GM23338 (cell line): Measurements from ENCODE around the gene TNFRSF21. TPM values are rescaled to one million over a fixed set of nuclear protein-coding genes. Genes with fewer than 3 reads are reported as not detected.

Experiments used
- ATAC-seq: fragments of 200-7000 bp; cut with Tn5 transposase; 3 replicates; pipeline ENCODE4 v1.9.1; 2020
- DNase-seq: peaks from one replicate; pipeline ENCODE4 v3.0.0-alpha.2; 2015; ENCODE audit warnings: low spot score
- H2AFZ ChIP-seq: fragments of 200-600 bp; sonication (generic); 2 replicates; pipeline ENCODE4 v1.8.0; 2016; ENCODE audit warnings: antibody characterized with exemption, mild to moderate bottlenecking, moderate library complexity
- H3F3A ChIP-seq: fragments of 200-600 bp; sonication (generic); replicated peaks from 2 replicates; pipeline ENCODE4 v1.8.0; 2017; ENCODE audit warnings: antibody characterized with exemption, mixed run types, low read depth
- H3K27ac ChIP-seq: fragments of 200-600 bp; sonication (generic); 2 replicates; pipeline ENCODE4 v1.6.1; 2016; ENCODE audit warnings: low read depth
- H3K27me3 ChIP-seq: fragments of 200-600 bp; sonication (generic); 2 replicates; pipeline ENCODE4 v1.8.0; 2016; ENCODE audit warnings: mild to moderate bottlenecking, mixed run types, moderate library complexity; ENCODE audit not compliant: insufficient read depth
- H3K36me3 ChIP-seq: fragments of 200-600 bp; sonication (generic); 2 replicates; pipeline ENCODE4 v1.8.0; 2016; ENCODE audit warnings: mild to moderate bottlenecking; ENCODE audit not compliant: insufficient read depth
- H3K4me1 ChIP-seq: fragments of 200-600 bp; sonication (generic); 2 replicates; pipeline ENCODE4 v1.8.0; 2016; ENCODE audit warnings: mild to moderate bottlenecking, moderate library complexity; ENCODE audit not compliant: insufficient read depth
- H3K4me2 ChIP-seq: fragments of 200-600 bp; sonication (generic); 2 replicates; pipeline ENCODE4 v1.7.1; 2017; ENCODE audit warnings: mixed run types
- H3K4me3 ChIP-seq: fragments of 200-600 bp; sonication (generic); 2 replicates; pipeline ENCODE4 v1.6.1; 2016; ENCODE audit warnings: mixed run types
- H3K79me2 ChIP-seq: fragments of 200-600 bp; sonication (generic); replicated peaks from 2 replicates; pipeline ENCODE4 v1.8.0; 2017; ENCODE audit warnings: mild to moderate bottlenecking; ENCODE audit not compliant: insufficient read depth
- H3K9me2 ChIP-seq: fragments of 200-600 bp; sonication (generic); 2 replicates; pipeline ENCODE4 v1.8.0; 2017; ENCODE audit not compliant: insufficient read depth
- H4K20me1 ChIP-seq: fragments of 200-600 bp; sonication (generic); replicated peaks from 2 replicates; pipeline ENCODE4 v1.8.0; 2017; ENCODE audit warnings: mild to moderate bottlenecking; ENCODE audit not compliant: insufficient read depth
- H3K27ac Mint-ChIP-seq: 2 replicates; pipeline ENCODE4 v1.8.0; 2020; ENCODE audit warnings: inconsistent platforms, mild to moderate bottlenecking, moderate library complexity, mixed read lengths
- H3K27me3 Mint-ChIP-seq: 3 replicates; pipeline ENCODE4 v1.8.0; 2022; ENCODE audit warnings: low read depth, mild to moderate bottlenecking, moderate library complexity, mixed read lengths, inconsistent platforms; ENCODE audit not compliant: insufficient read depth, poor library complexity
- H3K36me3 Mint-ChIP-seq: 3 replicates; pipeline ENCODE4 v1.8.0; 2021; ENCODE audit warnings: low read depth, mild to moderate bottlenecking, inconsistent platforms, moderate library complexity, mixed read lengths
- H3K4me1 Mint-ChIP-seq: 3 replicates; pipeline ENCODE4 v1.8.0; 2020; ENCODE audit warnings: mild to moderate bottlenecking, inconsistent platforms, mixed read lengths
- H3K4me3 Mint-ChIP-seq: 3 replicates; pipeline ENCODE4 v1.8.0; 2021; ENCODE audit warnings: moderate library complexity, mild to moderate bottlenecking, inconsistent platforms, mixed read lengths
- H3K9me3 Mint-ChIP-seq: 3 replicates; pipeline ENCODE4 v1.8.0; 2020; ENCODE audit warnings: moderate library complexity, mild to moderate bottlenecking, inconsistent platforms, mixed read lengths
- CREB1 ChIP-seq: fragments of 250-450 bp; sonication (Bioruptor Pico); IDR thresholded peaks from 2 replicates; pipeline ENCODE4 v1.5.0; 2020; ENCODE audit warnings: low read depth, mild to moderate bottlenecking, moderate library complexity
- CTCF ChIP-seq, 2 experiments: fragments of 200-600 bp in 1 of 2; sonication (generic) in 1 of 2; conservative IDR thresholded peaks; 2 replicates each; pipeline versions ENCODE4 v1.5.1 to v1.6.1; 2016 to 2017; ENCODE audit warnings: antibody characterized with exemption in 2 of 2, low read depth in 2 of 2, mild to moderate bottlenecking in 2 of 2, moderate library complexity in 1 of 2
- ETS1 ChIP-seq: IDR thresholded peaks from 2 replicates; pipeline ENCODE4 v1.6.1; 2016; ENCODE audit warnings: antibody characterized with exemption
- EZH2 ChIP-seq: fragments of 200-600 bp; sonication (generic); IDR thresholded peaks from one replicate; pipeline ENCODE4 v1.8.0; 2017; ENCODE audit warnings: antibody characterized with exemption, mild to moderate bottlenecking, low read depth; ENCODE audit not compliant: unreplicated experiment
- EZH2phosphoT487 ChIP-seq: fragments of 200-600 bp; sonication (generic); IDR thresholded peaks from one replicate; pipeline ENCODE4 v1.8.1; 2018; ENCODE audit warnings: antibody characterized with exemption; ENCODE audit not compliant: unreplicated experiment
- JUNB ChIP-seq: IDR thresholded peaks from one replicate; pipeline ENCODE4 v1.6.1; 2016; ENCODE audit warnings: antibody characterized with exemption; ENCODE audit not compliant: unreplicated experiment
- NANOG ChIP-seq: IDR thresholded peaks from 2 replicates; pipeline ENCODE4 v1.6.1; 2016; ENCODE audit warnings: antibody characterized with exemption, borderline replicate concordance
- POLR2AphosphoS5 ChIP-seq: IDR thresholded peaks from 2 replicates; pipeline ENCODE4 v1.6.1; 2016; ENCODE audit warnings: antibody characterized with exemption, low read depth
- REST ChIP-seq: IDR thresholded peaks from one replicate; pipeline ENCODE4 v1.6.1; 2018; ENCODE audit warnings: antibody characterized with exemption; ENCODE audit not compliant: unreplicated experiment
- STAT1 ChIP-seq: IDR thresholded peaks from one replicate; pipeline ENCODE4 v1.6.1; 2016; ENCODE audit warnings: antibody characterized with exemption; ENCODE audit not compliant: unreplicated experiment
- ZNF114 ChIP-seq: fragments of 250-450 bp; sonication (Bioruptor Pico); IDR thresholded peaks from 2 replicates; pipeline ENCODE4 v1.5.0; 2020; ENCODE audit warnings: mild to moderate bottlenecking, moderate library complexity
- ZNF331 ChIP-seq: fragments of 250-450 bp; sonication (Bioruptor Pico); IDR thresholded peaks from 2 replicates; pipeline ENCODE4 v1.5.0; 2020; ENCODE audit warnings: low read depth, mild to moderate bottlenecking, moderate library complexity
- ZNF462 ChIP-seq: fragments of 250-450 bp; sonication (Bioruptor Pico); IDR thresholded peaks from 2 replicates; pipeline ENCODE4 v1.5.0; 2020; ENCODE audit warnings: mild to moderate bottlenecking, moderate library complexity
- polyA plus RNA-seq: library from polyadenylated mRNA; unstranded; fragments of >200 nt; fragmentation: Nextera tagmentation; extraction: Ambion mirVana; gene quantifications from 2 replicates; pipeline ENCODE4 v1.2.1, GENCODE V29; 2016
- total RNA-seq: library from RNA; depleted of rRNA; stranded (reverse); fragments of >200 nt; shearing (Covaris generic); gene quantifications from 2 replicates; pipeline ENCODE4 v1.2.3, GENCODE V29; 2014

The TNFRSF21 gene
- total and polyA plus RNA-seq, 2 experiments from 2014 or later: 22.1 to 48.1 TPM

GRCh38 chr6:47258724-47259347 is 50.9 kb downstream of the TNFRSF21 start:
- Histone ChIP-seq H3K4me3 (no peak overlapping the region), H3K27ac (no peak overlapping the region), H3K79me2 (peaks cover 78% of the 10 kb centered on the region), H3K36me3 (peaks cover 1% of the 10 kb centered on the region; the same call in 1 of the 2 replicates), H3K4me2 (no peak overlapping the region), H3K9me2 (0 out of 2 replicates have a peak, but pooled peaks cover 4% of the 10 kb centered on the region), H3K27me3 (no peaks in the 10 kb centered on the region), H2AFZ (no peak overlapping the region), H4K20me1 (peaks cover 25% of the 10 kb centered on the region), H3K4me1 (no peaks in the 10 kb centered on the region), H3F3A (no peaks in the 10 kb centered on the region)
- no peak for ATAC-seq
- Mint-ChIP-seq H3K27ac (no peak overlapping the region), H3K4me1 (peaks cover 4% of the 10 kb centered on the region; the same call in 2 of the 3 replicates), H3K4me3 (no peak overlapping the region), H3K36me3 (peaks cover 20% of the 10 kb centered on the region), H3K27me3 (peaks cover 2% of the 10 kb centered on the region), H3K9me3 (no peaks in the 10 kb centered on the region)
- TF ChIP-seq ZNF462 (CRISPR knock-in tag) (no peak), REST (no peak), EZH2 (no peak), POLR2AphosphoS5 (no peak), NANOG (no peak), CREB1 (CRISPR knock-in tag) (no peak), ETS1 (no peak), ZNF331 (CRISPR knock-in tag) (no peak), JUNB (no peak), EZH2phosphoT487 (no peak), ZNF114 (CRISPR knock-in tag) (no peak), STAT1 (no peak), CTCF (conservative IDR thresholded peaks at IDR 0.05; ENCODE audit: low read depth in 2 of 2) (no peak)
- no peak for DNase-seq
